Posterior vena cava (tissue), 2 donors: ENCODE results near the gene GAL3ST1. TPM values are rescaled to one million over a fixed set of nuclear protein-coding genes. Genes with fewer than 3 reads are reported as not detected.
"Not testable (repeated sequence)": the region's sequence is repeated elsewhere in the genome, so short reads cannot be mapped to it uniquely, and the experiment has no call there.

Experiments used
- DNase-seq: peaks from one replicate; pipeline ENCODE4 v3.0.0-alpha.2; 2020; ENCODE audit warnings: low spot score
- intact Hi-C, 2 donors: fragments of 100-400 bp; cut with DNase I; formaldehyde crosslinking; loops; one replicate each; pipeline versions ENCODE4 v1.14.1 to v1.14.2; 2022 to 2023
- total RNA-seq, 2 donors: library from RNA; stranded (reverse); fragmentation: NEBNext Ultra II Directional; extraction: Animal tissue kit (Norgen Biotek cat#: 25700); gene quantifications; one replicate each; pipeline ENCODE4 v1.2.1, GENCODE V29; 2021
- donor health status: DM: yes; HTN: yes; CAD: no.
- donor health status: DM: yes; HTN: yes; CAD: no.

GAL3ST1 gene
- total RNA-seq, 2 donors from 2014 or later: 1.3 to 2.5 TPM

- DNase-seq: no peak
- intact Hi-C loops: no loop called here
Observed at GRCh38 chr22:30568137-30568805, 6.2 kb downstream of the GAL3ST1 start.

- intact Hi-C loops, DNase-seq: not testable (repeated sequence)
Observed at GRCh38 chr22:30567277-30567676, 7.2 kb downstream of the GAL3ST1 start.

GRCh38 chr22:30566125-30566524 lies 8.3 kb downstream of the GAL3ST1 start:
- DNase-seq: no peak
- intact Hi-C loops: no loop called here

- intact Hi-C loops: no loop called here
- no peak for DNase-seq
Observed at GRCh38 chr22:30565341-30565740, 9.1 kb downstream of the GAL3ST1 start.

- intact Hi-C loops: no loop called here
- no peak for DNase-seq
Observed at GRCh38 chr22:30564761-30565119, 9.7 kb downstream of the GAL3ST1 start.

GRCh38 chr22:30564045-30564760 lies 10.3 kb downstream of the GAL3ST1 start:
- DNase-seq: no peak
- intact Hi-C loops: no loop called here

GRCh38 chr22:30562366-30562765 lies 12.1 kb downstream of the GAL3ST1 start:
- intact Hi-C loops: no loop called here
- no peak for DNase-seq

- DNase-seq: no peak
- intact Hi-C loops: no loop called here
Observed at GRCh38 chr22:30561402-30562189, 12.9 kb downstream of the GAL3ST1 start.

- intact Hi-C loops: not testable (repeated sequence)
Observed at GRCh38 chr22:30560643-30561202, 13.7 kb downstream of the GAL3ST1 start.

GRCh38 chr22:30559889-30560288 lies 14.6 kb downstream of the GAL3ST1 start:
- intact Hi-C loops: no loop called here

More at GRCh38 chr22:30560643-30561202, 13.7 kb downstream of the GAL3ST1 start:
- DNase-seq: not testable (repeated sequence)

GRCh38 chr22:30557243-30557642 lies 17.2 kb downstream of the GAL3ST1 start:
- no peak for DNase-seq
- intact Hi-C loops: no loop called here

More at GRCh38 chr22:30559889-30560288, 14.6 kb downstream of the GAL3ST1 start:
- DNase-seq: no peak

GRCh38 chr22:30556388-30556787 lies 18.1 kb downstream of the GAL3ST1 start:
- intact Hi-C loops: no loop called here
- DNase-seq: no peak

- no peak for DNase-seq
- intact Hi-C loops: no loop called here
Observed at GRCh38 chr22:30555282-30556210, 18.9 kb downstream of the GAL3ST1 start.

- DNase-seq: no peak
- intact Hi-C loops: no loop called here
Observed at GRCh38 chr22:30553971-30554370, 20.5 kb downstream of the GAL3ST1 start.

- intact Hi-C loops: no loop called here
- DNase-seq: no peak
Observed at GRCh38 chr22:30552719-30553118, 21.7 kb downstream of the GAL3ST1 start.

- DNase-seq, intact Hi-C loops: not testable (repeated sequence)
Observed at GRCh38 chr22:30551813-30552212, 22.7 kb downstream of the GAL3ST1 start.

- intact Hi-C loops: no loop called here
- no peak for DNase-seq
Observed at GRCh38 chr22:30547188-30547587, 27.3 kb downstream of the GAL3ST1 start.

GRCh38 chr22:30546616-30547015 lies 27.8 kb downstream of the GAL3ST1 start, which contains the start of gene SEC14L6:
Gene SEC14L6, minus strand, starts transcription at chr22:30546741. Its CDS starts 59 bp downstream, at chr22:30546682.
- DNase-seq: no peak
- intact Hi-C loops: no loop called here

GRCh38 chr22:30542811-30543188 lies 31.7 kb downstream of the GAL3ST1 start:
- intact Hi-C loops: no loop called here
- DNase-seq: no peak
